Neuronal stem cell (in vitro differentiated cells): ENCODE measurements around the gene DUSP22.

Source experiments
- DNase-seq: peaks from one replicate; pipeline ENCODE4 v3.0.0-alpha.2; 2013; ENCODE audit warnings: low spot score
- H2AFZ ChIP-seq: one replicate; pipeline ENCODE4 v1.6.1; 2013; ENCODE audit warnings: mild to moderate bottlenecking, low read length, inconsistent platforms
- H2AK5ac ChIP-seq: 2 replicates; pipeline ENCODE4 v1.6.1; 2013; ENCODE audit warnings: low read depth, mild to moderate bottlenecking, inconsistent platforms, low read length, moderate library complexity, mixed read lengths
- H2BK120ac ChIP-seq: 2 replicates; pipeline ENCODE4 v1.6.1; 2013; ENCODE audit warnings: low read depth, mild to moderate bottlenecking, inconsistent platforms, low read length, moderate library complexity, mixed read lengths
- H2BK12ac ChIP-seq: one replicate; pipeline ENCODE4 v1.6.1; 2013; ENCODE audit warnings: low read length, inconsistent platforms
- H2BK15ac ChIP-seq: 2 replicates; pipeline ENCODE4 v1.6.1; 2013; ENCODE audit warnings: mild to moderate bottlenecking, low read length, inconsistent platforms, mixed read lengths
- H2BK5ac ChIP-seq: one replicate; pipeline ENCODE4 v1.6.1; 2013; ENCODE audit warnings: inconsistent platforms, mild to moderate bottlenecking, low read length, moderate library complexity
- H3K14ac ChIP-seq: one replicate; pipeline ENCODE4 v1.6.1; 2013; ENCODE audit warnings: low read length, inconsistent platforms
- H3K18ac ChIP-seq: 2 replicates; pipeline ENCODE4 v1.6.1; 2013; ENCODE audit warnings: low read length, inconsistent platforms
- H3K23ac ChIP-seq: 2 replicates; pipeline ENCODE4 v1.6.1; 2013; ENCODE audit warnings: low read depth, mild to moderate bottlenecking, mixed read lengths, low read length, inconsistent platforms; ENCODE audit not compliant: poor library complexity
- H3K27ac ChIP-seq: replicated peaks from 3 replicates; pipeline ENCODE4 v1.5.1; 2013; ENCODE audit warnings: low read length, inconsistent platforms
- H3K27me3 ChIP-seq, 3 experiments: 2 replicates each; pipeline ENCODE4 v1.6.1; 2013; ENCODE audit warnings: low read length in 3 of 3, mild to moderate bottlenecking in 2 of 3, inconsistent platforms in 1 of 3, low read depth in 1 of 3, mixed read lengths in 1 of 3, moderate library complexity in 1 of 3; ENCODE audit not compliant: control insufficient read depth in 3 of 3, insufficient read depth in 3 of 3
- H3K36me3 ChIP-seq, 2 donors: replicated peaks in 1 of 2; 2 replicates each; pipeline ENCODE4 v1.6.1; 2013; ENCODE audit warnings: low read length in 2 of 2; ENCODE audit not compliant: control insufficient read depth in 2 of 2, insufficient read depth in 2 of 2
- H3K4ac ChIP-seq: 2 replicates; pipeline ENCODE4 v1.6.1; 2013; ENCODE audit warnings: inconsistent platforms, mild to moderate bottlenecking, low read length, moderate library complexity
- H3K4me1 ChIP-seq, 2 donors: 1 replicate in 1 of 2; 2 replicates in 1 of 2; pipeline ENCODE4 v1.6.1; 2013; ENCODE audit warnings: low read length in 2 of 2, low read depth in 1 of 2; ENCODE audit not compliant: control insufficient read depth in 2 of 2, insufficient read depth in 1 of 2
- H3K4me2 ChIP-seq: one replicate; pipeline ENCODE4 v1.6.1; 2013; ENCODE audit warnings: mild to moderate bottlenecking, low read length, inconsistent platforms; ENCODE audit not compliant: insufficient read depth, poor library complexity, severe bottlenecking
- H3K4me3 ChIP-seq, 2 donors: 2 replicates each; pipeline ENCODE4 v1.5.1; 2013; ENCODE audit warnings: low read length in 2 of 2, mild to moderate bottlenecking in 2 of 2, inconsistent platforms in 1 of 2, moderate library complexity in 1 of 2
- H3K79me1 ChIP-seq: one replicate; pipeline ENCODE4 v1.6.1; 2013; ENCODE audit warnings: low read depth, mild to moderate bottlenecking, inconsistent platforms, low read length, moderate library complexity
- H3K9ac ChIP-seq: one replicate; pipeline ENCODE4 v1.6.1; 2013; ENCODE audit warnings: mild to moderate bottlenecking, low read depth, low read length, inconsistent platforms; ENCODE audit not compliant: poor library complexity
- H3K9me3 ChIP-seq, 2 donors: replicated peaks in 1 of 2; 2 replicates each; pipeline versions ENCODE3 to v1.6.1; 2013; ENCODE audit warnings: low read length in 2 of 2, mild to moderate bottlenecking in 2 of 2, inconsistent platforms in 1 of 2, low read depth in 1 of 2, mixed read lengths in 1 of 2, moderate library complexity in 1 of 2; ENCODE audit not compliant: control insufficient read depth in 2 of 2, insufficient read depth in 1 of 2
- H4K8ac ChIP-seq: one replicate; pipeline ENCODE4 v1.6.1; 2013; ENCODE audit warnings: low read depth, mild to moderate bottlenecking, inconsistent platforms, low read length, moderate library complexity
- H4K91ac ChIP-seq: one replicate; pipeline ENCODE4 v1.6.1; 2013; ENCODE audit warnings: low read length, low read depth, mild to moderate bottlenecking, inconsistent platforms; ENCODE audit not compliant: poor library complexity
- WGBS, 2 donors: extraction: QIAGEN DNeasy Blood & Tissue Kit; methylation state at CpG; one replicate each; pipeline ENCODE4 v1.1.7; 2013; ENCODE audit warnings: missing lambda C conversion rate in 2 of 2, mixed read lengths in 1 of 2; ENCODE audit not compliant: insufficient read length in 2 of 2, insufficient replicate concordance in 1 of 2; ENCODE audit errors: extremely low coverage in 2 of 2; 5-methylcytosine and 5-hydroxymethylcytosine counted together

Gene DUSP22

DNA sequence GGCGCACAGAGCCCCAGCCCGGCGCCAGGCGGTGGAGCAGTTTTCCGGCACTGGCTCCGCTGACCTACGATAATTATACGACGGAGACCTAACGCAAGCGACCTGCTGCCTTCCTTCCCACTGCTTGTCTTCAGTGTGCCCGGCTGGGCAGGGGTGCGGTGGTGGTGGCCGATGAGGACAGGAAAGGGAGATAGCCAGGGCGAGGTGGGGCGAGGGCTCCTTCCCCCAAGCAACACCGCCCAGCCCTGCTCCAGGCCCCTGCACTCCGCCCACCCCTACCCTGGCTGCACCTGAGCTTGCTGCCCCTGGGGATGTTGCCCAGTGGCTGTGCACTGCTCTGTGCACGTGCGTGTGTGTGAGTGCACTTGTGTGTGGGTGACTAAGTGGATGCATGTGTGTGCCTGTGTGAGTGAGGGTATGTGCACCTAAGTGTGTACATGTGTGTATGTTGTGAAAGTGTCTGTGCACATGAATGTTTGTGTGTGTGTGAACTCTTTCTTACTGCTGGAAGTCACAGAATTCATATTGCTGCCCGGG, 56.6 kb downstream of the DUSP22 start:
- Histone ChIP-seq H3K18ac (no peak overlapping the region), H2AK5ac (no peak overlapping the region), H3K4me1 (no peaks in the 10 kb centered on the region), H2BK15ac (no peak overlapping the region), H3K27me3 (no peaks in the 10 kb centered on the region), H3K4ac (no peak overlapping the region), H3K27ac (no peak overlapping the region), H3K79me1 (peaks cover 2% of the 10 kb centered on the region), H3K4me3 (no peak overlapping the region), H3K36me3 (peaks cover 7 to 8% of the 10 kb centered on the region in 2 donors), H4K91ac (no peak overlapping the region), H2BK120ac (no peak overlapping the region), H3K14ac (peak overlapping the region; percentile 11), H2AFZ (no peak overlapping the region), H2BK12ac (no peak overlapping the region), H4K8ac (no peak overlapping the region), H2BK5ac (no peak overlapping the region), H3K9me3 (peaks cover 0 to 35% of the 10 kb centered on the region in 2 donors), H3K4me2 (no peak overlapping the region), H3K9ac (peak overlapping the region; percentile 52), H3K23ac (peak overlapping the region; percentile 63)
- WGBS, 2 donors = no CpG with 5 or more reads among the region's 21 CpGs
- no peak for DNase-seq

- Histone ChIP-seq H4K91ac (no peak overlapping the region), H2BK12ac (no peak overlapping the region), H3K4ac (no peak overlapping the region), H3K4me1 (no peaks in the 10 kb centered on the region), H3K27ac (no peak overlapping the region), H2AK5ac (no peak overlapping the region), H3K14ac (no peak overlapping the region), H3K4me3 (no peak overlapping the region), H3K18ac (no peak overlapping the region), H3K4me2 (no peak overlapping the region), H3K23ac (no peak overlapping the region), H3K36me3 (peaks cover 7 to 8% of the 10 kb centered on the region in 2 donors), H2AFZ (no peak overlapping the region), H2BK120ac (no peak overlapping the region), H3K9me3 (peaks cover 0 to 37% of the 10 kb centered on the region in 2 donors), H3K79me1 (peaks cover 2% of the 10 kb centered on the region), H2BK15ac (no peak overlapping the region), H2BK5ac (no peak overlapping the region), H3K27me3 (no peaks in the 10 kb centered on the region), H3K9ac (peak overlapping the region; percentile 52), H4K8ac (no peak overlapping the region)
- WGBS, 2 donors = no CpG with 5 or more reads among the region's 6 CpGs
- DNase-seq = no peak
Measured at GRCh38 chr6:349491-349921, 57.2 kb downstream of the DUSP22 start.

- Histone ChIP-seq H3K18ac (no peak overlapping the region), H3K79me1 (peaks cover 2% of the 10 kb centered on the region), H2BK5ac (no peak overlapping the region), H2BK15ac (no peak overlapping the region), H3K4ac (no peak overlapping the region), H3K4me1 (no peaks in the 10 kb centered on the region), H3K4me2 (no peak overlapping the region), H3K23ac (no peak overlapping the region), H2BK12ac (no peak overlapping the region), H3K9me3 (peaks cover 0 to 39% of the 10 kb centered on the region in 2 donors), H3K27ac (no peak overlapping the region), H3K14ac (no peak overlapping the region), H3K27me3 (no peaks in the 10 kb centered on the region), H3K36me3 (peaks cover 7 to 8% of the 10 kb centered on the region in 2 donors), H3K9ac (no peak overlapping the region), H4K91ac (no peak overlapping the region), H2AK5ac (no peak overlapping the region), H3K4me3 (no peak overlapping the region), H4K8ac (no peak overlapping the region), H2BK120ac (no peak overlapping the region), H2AFZ (no peak overlapping the region)
- DNase-seq = no peak
- no CpG with 5 or more reads among the region's 9 CpGs for WGBS, 2 donors
Measured at GRCh38 chr6:350371-350770, 58.1 kb downstream of the DUSP22 start.

DNA sequence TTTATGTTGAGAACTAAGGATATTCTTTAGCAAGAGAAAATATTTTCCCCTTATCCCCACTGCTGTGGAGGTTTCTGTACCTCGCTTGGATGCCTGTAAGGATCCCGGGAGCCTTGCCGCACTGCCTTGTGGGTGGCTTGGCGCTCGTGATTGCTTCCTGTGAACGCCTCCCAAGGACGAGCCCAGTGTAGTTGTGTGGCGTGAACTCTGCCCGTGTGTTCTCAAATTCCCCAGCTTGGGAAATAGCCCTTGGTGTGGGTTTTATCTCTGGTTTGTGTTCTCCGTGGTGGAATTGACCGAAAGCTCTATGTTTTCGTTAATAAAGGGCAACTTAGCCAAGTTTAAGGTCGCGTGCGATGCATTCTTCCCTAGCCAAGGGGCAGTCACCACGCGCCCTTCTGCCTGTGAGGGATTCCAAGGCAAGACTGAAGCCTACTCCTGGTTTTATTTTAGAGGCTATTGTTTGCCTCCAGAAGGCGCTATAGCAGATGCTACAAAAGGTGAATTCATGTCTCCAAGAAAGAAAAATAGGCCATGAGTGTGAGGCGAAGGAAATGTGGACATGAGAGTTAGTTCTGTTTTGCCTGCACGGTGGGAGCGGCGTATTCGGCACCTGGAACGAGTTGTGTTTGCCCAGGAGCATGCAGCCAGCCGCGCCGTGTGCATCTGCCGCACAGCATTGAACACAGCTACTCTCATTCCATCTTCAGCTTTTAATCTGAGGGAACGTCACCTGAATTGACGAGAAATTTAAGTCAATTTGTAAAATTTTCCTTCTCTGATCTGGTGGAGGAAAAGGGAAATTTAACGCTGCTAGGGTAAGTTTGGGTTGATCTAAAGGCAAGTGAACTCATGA, 59.0 kb downstream of the DUSP22 start:
- Histone ChIP-seq H3K9ac (no peak overlapping the region), H3K27ac (no peak overlapping the region), H4K8ac (no peak overlapping the region), H2AFZ (no peak overlapping the region), H3K4me2 (no peak overlapping the region), H3K23ac (no peak overlapping the region), H3K4ac (no peak overlapping the region), H3K14ac (no peak overlapping the region), H2BK15ac (no peak overlapping the region), H3K9me3 (peaks cover 0 to 41% of the 10 kb centered on the region in 2 donors), H2AK5ac (no peak overlapping the region), H3K79me1 (peaks cover 2% of the 10 kb centered on the region), H3K4me3 (no peak overlapping the region), H2BK12ac (no peak overlapping the region), H2BK5ac (no peak overlapping the region), H3K27me3 (no peaks in the 10 kb centered on the region), H2BK120ac (no peak overlapping the region), H3K18ac (no peak overlapping the region), H4K91ac (no peak overlapping the region), H3K36me3 (peaks cover 7 to 8% of the 10 kb centered on the region in 2 donors), H3K4me1 (no peaks in the 10 kb centered on the region)
- no peak for DNase-seq
- WGBS, 2 donors = no CpG with 5 or more reads among the region's 31 CpGs
